ENCODE results near the gene KCNQ1. TPM values are rescaled to one million over a fixed set of nuclear protein-coding genes. Genes with fewer than 3 reads are reported as not detected.

The KCNQ1 gene
- total RNA-seq, 1 donor from 2014 or later: 52.9 TPM

- Histone ChIP-seq H3K4me1 (peaks cover 21% of the 10 kb centered on the region), H3K36me3 (peaks cover 61% of the 10 kb centered on the region), H3K27ac (peak overlapping the region; percentile 94), H3K27me3 (no peaks in the 10 kb centered on the region), H3K9me3 (no peaks in the 10 kb centered on the region), H3K4me3 (peak overlapping the region; percentile 61)
- ATAC-seq (no peak), DNase-seq (no peak)
- no peak for TF ChIP-seq CTCF (IDR thresholded peaks at IDR 0.05)
- intact Hi-C loops (cut with DNase I): no loop called here
Measured at GRCh38 chr11:2398664-2399355, 46.0 kb upstream of the KCNQ1 start.

GRCh38 chr11:2399488-2400068, 45.2 kb upstream of the KCNQ1 start:
- Histone ChIP-seq H3K4me1 (peaks cover 21% of the 10 kb centered on the region), H3K9me3 (no peaks in the 10 kb centered on the region), H3K36me3 (peaks cover 54% of the 10 kb centered on the region), H3K4me3 (peak overlapping the region; percentile 61), H3K27ac (peak overlapping the region; percentile 94), H3K27me3 (no peaks in the 10 kb centered on the region)
- DNase-seq (no peak), ATAC-seq (no peak)
- intact Hi-C loops (cut with DNase I): no loop called here
- no peak for TF ChIP-seq CTCF (IDR thresholded peaks at IDR 0.05)

- peak; percentile 93 for ATAC-seq
- Histone ChIP-seq H3K36me3 (peaks cover 49% of the 10 kb centered on the region), H3K9me3 (no peaks in the 10 kb centered on the region), H3K4me1 (peaks cover 21% of the 10 kb centered on the region), H3K4me3 (peak within 1 kb of the TSS; percentile 99), H3K27me3 (no peaks in the 10 kb centered on the region), H3K27ac (peak within 1 kb of the TSS; percentile 94)
- TF ChIP-seq CTCF (IDR thresholded peaks at IDR 0.05): peak; percentile 97
- peak; percentile 100 for DNase-seq
- intact Hi-C loops (cut with DNase I): no loop called here
Measured at GRCh38 chr11:2400069-2400761, 44.6 kb upstream of the KCNQ1 start, which contains the start of gene TSSC4. Gene TSSC4 (plus strand): TSS chr11:2400750. CDS start chr11:2402634, 1,884 bp downstream.

- intact Hi-C loops (cut with DNase I): no loop called here
- Histone ChIP-seq H3K4me1 (peaks cover 21% of the 10 kb centered on the region), H3K27ac (peak overlapping the region; percentile 89), H3K4me3 (peak overlapping the region; percentile 99), H3K9me3 (no peaks in the 10 kb centered on the region), H3K27me3 (no peaks in the 10 kb centered on the region), H3K36me3 (peaks cover 42% of the 10 kb centered on the region)
- no peak for TF ChIP-seq CTCF (IDR thresholded peaks at IDR 0.05)
- DNase-seq: no peak
- peak; percentile 0 for ATAC-seq
Measured at GRCh38 chr11:2400762-2401435, 43.9 kb upstream of the KCNQ1 start.

GRCh38 chr11:2401436-2401984, 43.3 kb upstream of the KCNQ1 start:
- DNase-seq (no peak), ATAC-seq (no peak)
- Histone ChIP-seq H3K27me3 (no peaks in the 10 kb centered on the region), H3K9me3 (no peaks in the 10 kb centered on the region), H3K36me3 (peaks cover 36% of the 10 kb centered on the region), H3K27ac (peak overlapping the region; percentile 89), H3K4me3 (peak overlapping the region; percentile 99), H3K4me1 (peaks cover 21% of the 10 kb centered on the region)
- intact Hi-C loops (cut with DNase I): no loop called here
- no peak for TF ChIP-seq CTCF (IDR thresholded peaks at IDR 0.05)

Measured in upper lobe of right lung (tissue), 1 donor.